Left ventricle myocardium inferior (tissue), 1 donor: ENCODE data around the gene INHBA. TPM values are rescaled to one million over a fixed set of nuclear protein-coding genes. Genes with fewer than 3 reads are reported as not detected.

Source experiments
- DNase-seq: peaks from one replicate; pipeline ENCODE4 v3.0.0-alpha.2; 2020
- H3K27ac ChIP-seq: fragments of 200-600 bp; replicated peaks from 2 replicates; pipeline ENCODE4 v1.8.0; 2021
- H3K27me3 ChIP-seq: fragments of 200-600 bp; 2 replicates; pipeline ENCODE4 v1.8.0; 2021; ENCODE audit warnings: low read depth
- H3K36me3 ChIP-seq: fragments of 200-600 bp; 2 replicates; pipeline ENCODE4 v1.8.0; 2021
- H3K4me1 ChIP-seq: fragments of 200-600 bp; 2 replicates; pipeline ENCODE4 v1.8.0; 2021
- H3K4me3 ChIP-seq: fragments of 200-600 bp; 2 replicates; pipeline ENCODE4 v1.8.0; 2021; ENCODE audit warnings: mild to moderate bottlenecking, moderate library complexity
- H3K9me3 ChIP-seq: fragments of 200-600 bp; replicated peaks from 2 replicates; pipeline ENCODE4 v1.8.0; 2021
- intact Hi-C: fragments of 100-400 bp; cut with micrococcal nuclease; formaldehyde crosslinking; loops from one replicate; pipeline ENCODE4 v1.11.0; 2022
- total RNA-seq: library from RNA; stranded (reverse); fragmentation: NEBNext Ultra II Directional; extraction: Animal tissue kit (Norgen Biotek cat#: 25700); gene quantifications from one replicate; pipeline ENCODE4 v1.2.1, GENCODE V29; 2021
- TF ChIP-seq, protein P1 (sequence below): fragments of 200-600 bp; IDR thresholded peaks from 2 replicates; pipeline ENCODE4 v1.8.0; 2021; ENCODE audit warnings: antibody characterized with exemption, mild to moderate bottlenecking, borderline replicate concordance
- donor health status: DM: no; HTN: yes; CAD: no; lungs with severe emphysema.

Gene INHBA
- total RNA-seq, 1 donor from 2014 or later: 8.6 TPM

DNA sequence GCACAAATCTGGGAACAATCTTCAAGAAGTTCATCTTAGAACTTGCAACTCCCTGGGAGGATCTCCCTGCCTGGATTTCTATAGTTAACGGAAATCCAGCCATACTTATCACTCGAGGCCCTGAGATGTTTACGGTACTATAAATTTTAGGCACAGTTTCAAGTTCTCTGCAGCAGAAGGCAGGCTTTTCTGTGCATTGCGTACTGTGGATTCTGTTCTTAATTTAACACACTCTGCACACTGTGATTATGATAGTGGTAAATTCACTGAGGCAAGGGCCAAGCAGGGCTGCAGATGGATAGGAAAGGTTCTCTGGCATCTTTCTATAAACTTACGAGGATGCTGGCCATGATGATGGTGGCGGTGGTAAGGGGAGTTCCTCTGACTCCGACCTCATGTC is 10.6 kb downstream of the INHBA start:
- TF ChIP-seq, protein P1, sequence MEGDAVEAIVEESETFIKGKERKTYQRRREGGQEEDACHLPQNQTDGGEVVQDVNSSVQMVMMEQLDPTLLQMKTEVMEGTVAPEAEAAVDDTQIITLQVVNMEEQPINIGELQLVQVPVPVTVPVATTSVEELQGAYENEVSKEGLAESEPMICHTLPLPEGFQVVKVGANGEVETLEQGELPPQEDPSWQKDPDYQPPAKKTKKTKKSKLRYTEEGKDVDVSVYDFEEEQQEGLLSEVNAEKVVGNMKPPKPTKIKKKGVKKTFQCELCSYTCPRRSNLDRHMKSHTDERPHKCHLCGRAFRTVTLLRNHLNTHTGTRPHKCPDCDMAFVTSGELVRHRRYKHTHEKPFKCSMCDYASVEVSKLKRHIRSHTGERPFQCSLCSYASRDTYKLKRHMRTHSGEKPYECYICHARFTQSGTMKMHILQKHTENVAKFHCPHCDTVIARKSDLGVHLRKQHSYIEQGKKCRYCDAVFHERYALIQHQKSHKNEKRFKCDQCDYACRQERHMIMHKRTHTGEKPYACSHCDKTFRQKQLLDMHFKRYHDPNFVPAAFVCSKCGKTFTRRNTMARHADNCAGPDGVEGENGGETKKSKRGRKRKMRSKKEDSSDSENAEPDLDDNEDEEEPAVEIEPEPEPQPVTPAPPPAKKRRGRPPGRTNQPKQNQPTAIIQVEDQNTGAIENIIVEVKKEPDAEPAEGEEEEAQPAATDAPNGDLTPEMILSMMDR: no peak
- no peak overlapping the region for H3K4me3 ChIP-seq
- H3K27me3 ChIP-seq: peaks cover 33% of the 10 kb centered on the region
- H3K9me3 ChIP-seq: no peaks in the 10 kb centered on the region
- H3K4me1 ChIP-seq: peaks cover 29% of the 10 kb centered on the region
- no peak overlapping the region for H3K27ac ChIP-seq
- intact Hi-C loops: no loop called here
- H3K36me3 ChIP-seq: no peaks in the 10 kb centered on the region
- no peak for DNase-seq

DNA sequence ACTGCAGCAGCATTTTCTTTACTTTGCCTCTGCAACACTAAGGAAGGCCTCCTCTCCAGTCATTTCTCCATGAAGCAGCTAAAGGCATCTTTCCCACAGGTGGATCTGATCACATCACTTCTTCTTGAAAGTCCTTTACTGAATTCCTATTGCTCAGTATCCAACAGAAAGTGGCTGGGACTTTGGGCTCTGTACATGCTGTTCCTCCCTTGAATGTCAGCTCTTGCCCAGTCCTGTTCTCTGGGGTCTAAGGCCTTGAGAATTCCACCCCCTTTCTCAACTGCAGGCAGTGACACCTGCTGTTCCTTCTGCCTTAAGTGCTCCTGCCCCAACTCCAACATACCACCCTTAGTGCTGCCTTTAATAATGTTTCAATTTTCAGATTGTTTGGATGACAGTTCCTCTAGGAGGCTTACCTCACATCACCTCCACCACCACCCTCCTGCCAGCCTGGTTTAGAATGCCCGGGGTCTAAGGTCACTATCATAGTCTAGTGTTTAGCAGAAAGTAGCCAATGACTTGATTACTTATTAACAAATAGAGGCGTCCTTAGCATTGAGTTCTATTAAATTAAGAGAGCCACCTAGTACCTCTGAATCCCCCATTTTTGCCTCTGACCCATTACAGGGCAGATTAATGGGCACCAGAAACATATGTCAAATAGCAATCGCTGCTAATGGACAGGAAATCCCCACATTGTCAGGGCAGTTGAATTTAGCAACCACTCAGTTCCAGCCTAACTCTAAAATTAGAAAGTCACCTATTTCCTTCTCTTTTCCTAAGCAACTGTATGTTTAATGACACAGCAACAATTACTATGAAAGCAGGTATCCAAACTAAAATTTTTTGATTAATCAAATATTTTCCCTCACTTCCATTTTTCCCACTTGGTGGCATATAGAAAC is 11.4 kb downstream of the INHBA start:
- Histone ChIP-seq H3K4me1 (peaks cover 24% of the 10 kb centered on the region), H3K9me3 (no peaks in the 10 kb centered on the region), H3K36me3 (no peaks in the 10 kb centered on the region), H3K4me3 (no peak overlapping the region), H3K27me3 (peaks cover 26% of the 10 kb centered on the region), H3K27ac (no peak overlapping the region)
- TF ChIP-seq, protein P1: no peak
- intact Hi-C loops: no loop called here
- no peak for DNase-seq

DNA sequence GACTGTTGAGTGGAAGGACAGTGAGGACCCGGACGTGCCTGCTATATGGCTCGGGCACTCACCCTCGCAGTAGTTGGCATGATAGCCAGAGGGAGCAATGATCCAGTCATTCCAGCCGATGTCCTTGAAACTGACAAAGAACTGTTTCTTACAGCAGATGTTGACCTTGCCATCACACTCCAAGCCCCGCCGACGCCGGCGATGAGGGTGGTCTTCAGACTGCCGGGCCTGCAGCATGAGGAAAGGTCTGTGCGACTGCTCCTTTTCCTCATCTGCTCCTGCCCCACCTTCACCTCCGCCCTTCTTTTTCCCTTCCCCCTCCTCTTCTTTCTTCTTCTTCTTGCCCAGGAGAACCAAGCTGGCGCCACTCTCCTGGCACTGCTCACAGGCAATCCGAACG is 13.1 kb downstream of the INHBA start:
- TF ChIP-seq, protein P1: no peak
- intact Hi-C loops: no loop called here
- H3K4me1 ChIP-seq: peaks cover 19% of the 10 kb centered on the region
- H3K9me3 ChIP-seq: no peaks in the 10 kb centered on the region
- no peaks in the 10 kb centered on the region for H3K36me3 ChIP-seq
- no peak for DNase-seq
- no peak overlapping the region for H3K27ac ChIP-seq
- peaks cover 13% of the 10 kb centered on the region for H3K27me3 ChIP-seq
- H3K4me3 ChIP-seq: no peak overlapping the region

DNA sequence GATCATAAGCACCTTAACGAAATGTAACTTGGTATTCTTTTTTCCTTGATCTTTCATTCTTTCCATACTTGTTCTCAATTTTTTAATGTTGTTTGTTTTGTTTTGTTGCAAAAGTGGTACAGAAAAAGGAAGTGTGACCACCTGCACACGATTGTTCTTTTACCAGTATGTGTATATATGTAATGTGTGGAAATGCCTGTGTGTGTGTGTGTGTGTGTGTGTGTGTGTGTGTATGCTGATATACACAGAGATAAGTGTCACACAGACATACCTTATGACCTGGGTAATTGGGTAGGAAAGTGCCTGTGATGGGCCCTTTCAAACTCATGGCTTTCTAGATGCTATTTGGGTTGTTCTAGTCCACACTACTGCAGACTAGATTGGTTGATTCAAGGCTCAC is 14.0 kb downstream of the INHBA start:
- Histone ChIP-seq H3K27ac (no peak overlapping the region), H3K4me3 (no peak overlapping the region), H3K36me3 (no peaks in the 10 kb centered on the region), H3K27me3 (peaks cover 7% of the 10 kb centered on the region), H3K4me1 (peaks cover 19% of the 10 kb centered on the region), H3K9me3 (no peaks in the 10 kb centered on the region)
- no peak for DNase-seq
- intact Hi-C loops: no loop called here
- TF ChIP-seq, protein P1: no peak

DNA sequence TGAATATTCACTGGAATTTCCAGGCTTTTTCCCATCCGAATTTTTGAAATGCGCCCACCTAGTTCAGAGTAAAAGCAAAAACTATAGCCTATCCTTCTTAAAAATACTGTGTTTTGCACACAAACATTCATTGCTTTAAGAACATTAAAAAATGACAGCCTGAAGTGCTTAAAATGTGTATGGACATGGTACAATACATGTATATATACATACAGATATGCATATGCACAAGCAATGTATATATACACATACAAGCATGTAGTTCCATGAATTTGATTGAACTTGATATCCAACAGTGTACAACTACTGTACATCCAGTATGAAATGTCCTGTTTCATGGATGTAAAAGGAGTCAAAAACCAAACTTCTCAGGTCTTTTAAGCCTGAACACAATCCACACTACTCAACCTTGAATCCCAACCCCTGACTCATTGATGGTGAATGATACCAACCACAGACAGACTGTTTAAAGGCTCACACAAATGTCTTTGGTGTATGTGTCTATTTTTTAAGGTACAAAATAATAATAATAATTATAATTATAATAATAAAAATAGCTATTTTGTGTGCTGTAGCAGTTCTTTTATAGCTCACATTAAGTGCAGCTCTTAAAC is 14.8 kb downstream of the INHBA start:
- Histone ChIP-seq H3K36me3 (no peaks in the 10 kb centered on the region), H3K27me3 (peaks cover under 1% of the 10 kb centered on the region), H3K9me3 (no peaks in the 10 kb centered on the region), H3K4me3 (no peak overlapping the region), H3K4me1 (peaks cover 13% of the 10 kb centered on the region), H3K27ac (no peak overlapping the region)
- TF ChIP-seq, protein P1: no peak
- intact Hi-C loops: no loop called here
- no peak for DNase-seq
